Glutamatergic neuron (in vitro differentiated cells): ENCODE measurements around the gene PHB1. TPM values are rescaled to one million over a fixed set of nuclear protein-coding genes. Genes with fewer than 3 reads are reported as not detected.

Experiments
- DNase-seq: peaks from one replicate; pipeline ENCODE4 v3.0.0; 2022
- H3K27ac Mint-ChIP-seq: one replicate; pipeline ENCODE4 v1.8.0; 2020; ENCODE audit warnings: mild to moderate bottlenecking, mixed read lengths, inconsistent platforms; ENCODE audit not compliant: unreplicated experiment
- H3K27me3 Mint-ChIP-seq: one replicate; pipeline ENCODE4 v1.8.0; 2020; ENCODE audit warnings: mild to moderate bottlenecking, moderate library complexity, mixed read lengths, inconsistent platforms; ENCODE audit not compliant: unreplicated experiment
- H3K36me3 Mint-ChIP-seq: one replicate; pipeline ENCODE4 v1.8.0; 2020; ENCODE audit warnings: mild to moderate bottlenecking, mixed read lengths, inconsistent platforms; ENCODE audit not compliant: unreplicated experiment
- H3K4me1 Mint-ChIP-seq: one replicate; pipeline ENCODE4 v1.8.0; 2020; ENCODE audit warnings: mild to moderate bottlenecking, low read depth, mixed read lengths, inconsistent platforms; ENCODE audit not compliant: unreplicated experiment
- H3K4me3 Mint-ChIP-seq: one replicate; pipeline ENCODE4 v1.8.0; 2020; ENCODE audit warnings: mild to moderate bottlenecking, mixed read lengths, inconsistent platforms; ENCODE audit not compliant: unreplicated experiment
- H3K9me3 Mint-ChIP-seq: one replicate; pipeline ENCODE4 v1.8.0; 2020; ENCODE audit warnings: mild to moderate bottlenecking, moderate library complexity, mixed read lengths, inconsistent platforms; ENCODE audit not compliant: unreplicated experiment
- total RNA-seq: library from RNA; stranded (reverse); fragmentation: NEBNext Ultra II Directional; extraction: Animal tissue kit (Norgen Biotek cat#: 25700); gene quantifications from one replicate; pipeline ENCODE4 v1.2.1, GENCODE V29; 2021; ENCODE audit not compliant: unreplicated experiment
- TF ChIP-seq, protein P1 (sequence below): fragments of 200-600 bp; sonication (generic); IDR thresholded peaks from one replicate; pipeline ENCODE4 v1.5.0; 2021; ENCODE audit not compliant: partially characterized antibody, unreplicated experiment

The PHB1 gene
- total RNA-seq, 1 donor from 2014 or later: 134 TPM

DNA sequence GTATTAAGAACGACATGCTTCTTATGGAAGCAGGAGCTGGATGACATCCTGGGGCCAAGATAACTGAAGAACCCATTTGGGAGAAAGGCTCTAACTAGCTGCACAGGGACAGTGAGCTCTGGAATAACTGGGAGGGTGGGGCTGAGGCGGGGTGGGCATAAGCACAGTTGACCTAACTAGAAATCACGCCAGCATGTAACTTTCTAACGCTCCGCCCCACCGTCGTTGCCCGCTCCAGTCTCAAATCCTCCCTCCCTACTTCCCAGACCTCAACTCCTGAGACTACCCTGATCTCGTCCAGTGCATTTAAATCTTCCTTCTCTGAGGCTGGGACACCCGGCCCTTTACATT is 436 bp downstream of the PHB1 start:
- H3K4me1 Mint-ChIP-seq: peaks cover 2% of the 10 kb centered on the region
- peak overlapping the region; percentile 99 for H3K4me3 Mint-ChIP-seq
- H3K9me3 Mint-ChIP-seq: peaks cover 4% of the 10 kb centered on the region
- DNase-seq: no peak
- TF ChIP-seq, protein P1, sequence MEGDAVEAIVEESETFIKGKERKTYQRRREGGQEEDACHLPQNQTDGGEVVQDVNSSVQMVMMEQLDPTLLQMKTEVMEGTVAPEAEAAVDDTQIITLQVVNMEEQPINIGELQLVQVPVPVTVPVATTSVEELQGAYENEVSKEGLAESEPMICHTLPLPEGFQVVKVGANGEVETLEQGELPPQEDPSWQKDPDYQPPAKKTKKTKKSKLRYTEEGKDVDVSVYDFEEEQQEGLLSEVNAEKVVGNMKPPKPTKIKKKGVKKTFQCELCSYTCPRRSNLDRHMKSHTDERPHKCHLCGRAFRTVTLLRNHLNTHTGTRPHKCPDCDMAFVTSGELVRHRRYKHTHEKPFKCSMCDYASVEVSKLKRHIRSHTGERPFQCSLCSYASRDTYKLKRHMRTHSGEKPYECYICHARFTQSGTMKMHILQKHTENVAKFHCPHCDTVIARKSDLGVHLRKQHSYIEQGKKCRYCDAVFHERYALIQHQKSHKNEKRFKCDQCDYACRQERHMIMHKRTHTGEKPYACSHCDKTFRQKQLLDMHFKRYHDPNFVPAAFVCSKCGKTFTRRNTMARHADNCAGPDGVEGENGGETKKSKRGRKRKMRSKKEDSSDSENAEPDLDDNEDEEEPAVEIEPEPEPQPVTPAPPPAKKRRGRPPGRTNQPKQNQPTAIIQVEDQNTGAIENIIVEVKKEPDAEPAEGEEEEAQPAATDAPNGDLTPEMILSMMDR: no peak
- H3K27me3 Mint-ChIP-seq: no peaks in the 10 kb centered on the region
- H3K36me3 Mint-ChIP-seq: no peaks in the 10 kb centered on the region
- no peak overlapping the region for H3K27ac Mint-ChIP-seq

DNA sequence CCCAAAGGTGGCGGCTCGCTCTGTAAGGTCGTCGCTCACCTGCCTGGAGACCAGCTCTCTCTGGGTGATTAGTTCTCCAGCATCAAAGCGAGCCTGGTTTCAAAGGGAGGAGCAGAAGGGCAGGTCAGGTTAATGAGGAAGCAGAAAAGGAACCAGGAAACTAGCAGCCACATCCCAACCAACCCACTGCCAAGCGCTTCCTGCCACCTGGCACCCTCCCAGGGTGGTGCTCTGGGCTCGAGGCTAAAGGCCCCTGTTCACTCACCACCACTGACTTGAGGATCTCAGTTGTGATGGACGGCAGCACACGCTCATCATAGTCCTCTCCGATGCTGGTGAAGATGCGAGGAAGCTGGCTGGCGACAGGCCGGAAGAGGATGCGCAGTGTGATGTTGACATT is 5.6 kb downstream of the PHB1 start:
- no peak overlapping the region for H3K4me3 Mint-ChIP-seq
- DNase-seq: no peak
- TF ChIP-seq, protein P1: no peak
- H3K9me3 Mint-ChIP-seq: peaks cover 3% of the 10 kb centered on the region
- no peaks in the 10 kb centered on the region for H3K27me3 Mint-ChIP-seq
- H3K27ac Mint-ChIP-seq: no peak overlapping the region
- H3K4me1 Mint-ChIP-seq: peaks cover 2% of the 10 kb centered on the region
- H3K36me3 Mint-ChIP-seq: no peaks in the 10 kb centered on the region

DNA sequence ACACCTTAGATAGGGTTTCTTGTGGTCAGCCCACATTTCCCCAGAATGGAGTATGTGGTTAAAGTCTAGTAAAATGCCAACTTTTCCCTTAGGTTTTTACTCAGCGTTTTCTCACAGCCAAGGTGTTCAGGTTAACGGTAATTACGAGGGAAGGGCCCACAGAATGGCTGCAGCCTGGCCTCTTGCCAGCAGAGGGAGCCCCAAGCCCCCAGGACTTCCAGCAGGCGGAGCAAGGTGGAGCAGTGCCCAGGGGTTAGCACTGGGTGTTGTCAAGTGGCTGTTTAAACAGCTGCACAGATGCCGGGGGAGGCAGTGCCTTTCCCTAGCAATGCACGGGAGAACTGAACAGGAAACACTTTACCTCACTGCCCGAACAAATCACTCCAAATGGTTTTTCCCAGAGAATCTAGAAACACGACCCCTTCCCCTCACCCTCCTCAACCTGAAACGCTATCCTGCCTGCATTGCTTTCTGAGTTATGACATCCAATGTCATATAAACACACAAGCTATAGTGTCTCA is 6.6 kb downstream of the PHB1 start:
- H3K4me3 Mint-ChIP-seq: no peak overlapping the region
- no peak overlapping the region for H3K27ac Mint-ChIP-seq
- H3K4me1 Mint-ChIP-seq: no peaks in the 10 kb centered on the region
- TF ChIP-seq, protein P1: peak; percentile 95
- H3K27me3 Mint-ChIP-seq: no peaks in the 10 kb centered on the region
- DNase-seq: peak; percentile 90
- peaks cover 3% of the 10 kb centered on the region for H3K9me3 Mint-ChIP-seq
- no peaks in the 10 kb centered on the region for H3K36me3 Mint-ChIP-seq

DNA sequence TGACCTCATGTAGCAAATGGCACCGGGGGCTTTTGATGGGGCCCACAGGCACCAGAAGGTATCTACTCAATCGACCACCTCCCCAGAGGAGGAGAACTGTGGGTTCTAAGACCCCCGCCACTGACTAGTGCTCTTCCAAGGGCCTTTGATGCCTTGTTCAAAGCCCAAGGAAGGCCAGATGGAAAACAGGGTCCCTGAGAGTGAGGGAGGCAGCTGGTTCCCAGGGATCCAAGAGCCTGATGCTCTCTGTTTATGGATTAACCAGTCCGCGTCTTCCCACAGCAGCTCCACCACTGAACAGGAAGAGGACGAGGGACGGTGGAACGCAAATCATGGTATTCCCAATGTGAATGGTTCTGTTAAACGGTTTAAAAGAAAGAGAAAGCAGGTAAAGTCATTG is 7.6 kb downstream of the PHB1 start:
- Mint-ChIP-seq H3K27ac (no peak overlapping the region), H3K4me1 (no peaks in the 10 kb centered on the region), H3K4me3 (no peak overlapping the region), H3K9me3 (peaks cover 3% of the 10 kb centered on the region), H3K36me3 (no peaks in the 10 kb centered on the region), H3K27me3 (no peaks in the 10 kb centered on the region)
- TF ChIP-seq, protein P1: no peak
- DNase-seq: no peak

DNA sequence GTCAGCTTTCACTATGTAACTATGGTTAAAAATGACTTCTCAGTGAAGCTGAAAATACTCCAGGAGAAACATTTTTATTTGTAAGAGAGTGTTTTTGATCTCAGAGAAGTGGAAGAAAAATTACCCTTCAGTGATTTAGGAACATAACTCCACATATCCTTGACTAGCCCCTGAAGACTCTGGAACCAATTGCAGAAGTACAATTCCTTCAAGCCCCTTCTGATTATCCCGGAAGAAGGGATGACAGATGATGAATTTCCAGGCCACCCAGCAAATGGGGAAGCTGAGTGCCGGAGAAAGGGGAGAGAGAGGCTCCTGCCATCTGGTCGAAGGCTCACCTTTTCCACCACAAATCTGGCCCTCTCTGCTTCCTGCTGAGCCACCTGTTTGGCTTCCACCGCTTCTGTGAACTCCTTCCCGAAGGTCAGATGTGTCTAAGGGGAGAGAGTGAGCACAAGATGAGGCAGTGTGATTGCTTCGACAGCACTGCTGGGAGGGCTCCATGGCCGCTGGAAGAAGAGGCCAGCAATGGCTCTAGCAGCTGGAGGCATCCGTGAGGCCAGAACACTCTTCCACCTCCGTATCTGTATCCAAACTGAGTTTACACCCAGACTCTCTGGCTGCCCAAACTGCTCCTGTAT is 8.1 kb downstream of the PHB1 start:
- H3K36me3 Mint-ChIP-seq: no peaks in the 10 kb centered on the region
- TF ChIP-seq, protein P1: no peak
- H3K27me3 Mint-ChIP-seq: no peaks in the 10 kb centered on the region
- H3K4me3 Mint-ChIP-seq: no peak overlapping the region
- no peak overlapping the region for H3K27ac Mint-ChIP-seq
- DNase-seq: no peak
- H3K9me3 Mint-ChIP-seq: peaks cover 3% of the 10 kb centered on the region
- no peaks in the 10 kb centered on the region for H3K4me1 Mint-ChIP-seq
